Stimulated activated CD8-positive, alpha-beta memory T cell treated with anti-CD3 and anti-CD28 coated beads, Interleukin-4, amount 100 ng/mL, for 1 hour (primary cell): ENCODE measurements around the gene CUEDC2.
A peak's percentile ranks its signal among the peaks of the same experiment; 100 is the strongest.
"Not testable (repeated sequence)": the region's sequence is repeated elsewhere in the genome, so short reads cannot be mapped to it uniquely, and the experiment has no call there.

ENCODE experiments used
- DNase-seq, 2 donors: peaks; one replicate each; pipeline ENCODE4 v3.0.0-alpha.2; 2020; ENCODE audit warnings: low read depth in 2 of 2, low spot score in 1 of 2

Gene CUEDC2

GRCh38 chr10:102454662-102455487 is 22.5 kb upstream of the CUEDC2 start:
- not testable (repeated sequence) for DNase-seq

GRCh38 chr10:102453502-102453901 is 21.1 kb upstream of the CUEDC2 start:
- DNase-seq = no peak

- DNase-seq = no peak
Observed at GRCh38 chr10:102452672-102453340, 20.4 kb upstream of the CUEDC2 start.

- no peak for DNase-seq
Observed at GRCh38 chr10:102451105-102451969, 19.0 kb upstream of the CUEDC2 start, which contains the start of gene C10orf95. C10orf95 (minus strand) TSS chr10:102451543; CDS start chr10:102451093, 450 bp downstream.

- DNase-seq = peak; percentile 61 to 79
Observed at GRCh38 chr10:102450374-102451104, 18.2 kb upstream of the CUEDC2 start.

- no peak for DNase-seq
Observed at GRCh38 chr10:102450124-102450373, 17.7 kb upstream of the CUEDC2 start.

- peak; percentile 53 to 75 for DNase-seq
Observed at GRCh38 chr10:102449321-102450123, 17.1 kb upstream of the CUEDC2 start.

- DNase-seq = no peak
Observed at GRCh38 chr10:102444851-102445250, 12.5 kb upstream of the CUEDC2 start.

GRCh38 chr10:102438374-102438773 is 6.0 kb upstream of the CUEDC2 start:
- no peak for DNase-seq

- DNase-seq = no peak
Observed at GRCh38 chr10:102437515-102437914, 5.1 kb upstream of the CUEDC2 start.

GRCh38 chr10:102436312-102436711 is 3.9 kb upstream of the CUEDC2 start:
- no peak for DNase-seq

GRCh38 chr10:102435529-102436233 is 3.3 kb upstream of the CUEDC2 start:
- DNase-seq = no peak

GRCh38 chr10:102435133-102435497 is 2.7 kb upstream of the CUEDC2 start:
- DNase-seq = no peak

- DNase-seq = no peak
Observed at GRCh38 chr10:102434394-102435132, 2.2 kb upstream of the CUEDC2 start.

- no peak for DNase-seq
Observed at GRCh38 chr10:102433619-102434046, 1.3 kb upstream of the CUEDC2 start.

- no peak for DNase-seq
Observed at GRCh38 chr10:102431452-102432124, 786 bp downstream of the CUEDC2 start.

- no peak for DNase-seq
Observed at GRCh38 chr10:102429468-102429867, 2.9 kb downstream of the CUEDC2 start.

GRCh38 chr10:102426803-102427287 is 5.5 kb downstream of the CUEDC2 start:
- no peak for DNase-seq
